ENCODE results near the gene SNX3.

Gene SNX3

GRCh38 chr6:108203189-108204112 lies 57.4 kb downstream of the SNX3 start:
- no peak for DNase-seq (ENCODE audit: low spot score)

- DNase-seq (ENCODE audit: low spot score) = no peak
Measured at GRCh38 chr6:108200631-108201030, 60.2 kb downstream of the SNX3 start.

GRCh38 chr6:108200186-108200585 lies 60.7 kb downstream of the SNX3 start:
- no peak for DNase-seq (ENCODE audit: low spot score)

GRCh38 chr6:108198761-108199498 lies 61.9 kb downstream of the SNX3 start:
- DNase-seq (ENCODE audit: low spot score) = no peak

GRCh38 chr6:108195209-108195608 lies 65.6 kb downstream of the SNX3 start:
- DNase-seq (ENCODE audit: low spot score) = no peak

GRCh38 chr6:108194503-108194902 lies 66.3 kb downstream of the SNX3 start:
- no peak for DNase-seq (ENCODE audit: low spot score)

- no peak for DNase-seq (ENCODE audit: low spot score)
Measured at GRCh38 chr6:108193835-108194234, 67.0 kb downstream of the SNX3 start.

GRCh38 chr6:108193131-108193530 lies 67.7 kb downstream of the SNX3 start:
- no peak for DNase-seq (ENCODE audit: low spot score)

- no peak for DNase-seq (ENCODE audit: low spot score)
Measured at GRCh38 chr6:108187519-108187918, 73.3 kb downstream of the SNX3 start.

GRCh38 chr6:108186226-108186625 lies 74.6 kb downstream of the SNX3 start:
- DNase-seq (ENCODE audit: low spot score) = no peak

- DNase-seq (ENCODE audit: low spot score) = no peak
Measured at GRCh38 chr6:108180776-108181175, 80.1 kb downstream of the SNX3 start.

- no peak for DNase-seq (ENCODE audit: low spot score)
Measured at GRCh38 chr6:108180266-108180665, 80.6 kb downstream of the SNX3 start.

GRCh38 chr6:108179741-108180140 lies 81.1 kb downstream of the SNX3 start:
- DNase-seq (ENCODE audit: low spot score) = no peak

- no peak for DNase-seq (ENCODE audit: low spot score)
Measured at GRCh38 chr6:108176281-108177089, 84.4 kb downstream of the SNX3 start.

- no peak for DNase-seq (ENCODE audit: low spot score)
Measured at GRCh38 chr6:108175592-108176279, 85.1 kb downstream of the SNX3 start.

- no peak for DNase-seq (ENCODE audit: low spot score)
Measured at GRCh38 chr6:108175176-108175591, 85.7 kb downstream of the SNX3 start.

GRCh38 chr6:108174371-108175175 lies 86.3 kb downstream of the SNX3 start:
- no peak for DNase-seq (ENCODE audit: low spot score)

GRCh38 chr6:108171918-108172516 lies 88.8 kb downstream of the SNX3 start:
- DNase-seq (ENCODE audit: low spot score) = no peak

GRCh38 chr6:108171291-108171917 lies 89.4 kb downstream of the SNX3 start:
- no peak for DNase-seq (ENCODE audit: low spot score)
